Upper lobe of left lung (tissue), 6 donors: ENCODE results near the gene SETD4. TPM values are rescaled to one million over a fixed set of nuclear protein-coding genes. Genes with fewer than 3 reads are reported as not detected.

Source experiments
- ATAC-seq, 2 donors: fragments of 200-7000 bp; cut with Tn5 transposase; one replicate each; pipeline ENCODE4 v1.9.1; 2022; ENCODE audit warnings: mild to moderate bottlenecking in 2 of 2, moderate library complexity in 2 of 2; ENCODE audit not compliant: low FRiP score in 2 of 2
- DNase-seq, 2 donors: peaks; one replicate each; pipeline ENCODE4 v3.0.0-alpha.2; 2019 to 2020
- H3K27ac ChIP-seq, 4 donors: fragments of 200-600 bp; sonication (generic); one replicate each; pipeline ENCODE4 v1.5.1; 2016 to 2019
- H3K27me3 ChIP-seq, 4 donors: fragments of 200-600 bp; sonication (generic); one replicate each; pipeline ENCODE4 v1.5.1; 2017 to 2019
- H3K36me3 ChIP-seq, 4 donors: fragments of 200-600 bp; sonication (generic); one replicate each; pipeline ENCODE4 v1.5.1; 2016 to 2019
- H3K4me1 ChIP-seq, 4 donors: fragments of 200-600 bp; sonication (generic); one replicate each; pipeline ENCODE4 v1.5.1; 2018 to 2019
- H3K4me3 ChIP-seq, 4 donors: fragments of 200-600 bp; sonication (generic); one replicate each; pipeline ENCODE4 v1.5.1; 2017 to 2019; ENCODE audit warnings: mild to moderate bottlenecking in 2 of 4, moderate library complexity in 1 of 4
- H3K9me3 ChIP-seq, 4 donors: fragments of 200-600 bp; sonication (generic); one replicate each; pipeline ENCODE4 v1.5.1; 2018 to 2019
- EP300 ChIP-seq, 4 donors: sonication (generic); formaldehyde crosslinking; IDR thresholded peaks; one replicate each; pipeline ENCODE4 v1.5.1; 2017; ENCODE audit warnings: antibody characterized with exemption in 4 of 4, control low read depth in 2 of 4
- POLR2A ChIP-seq, 4 donors: fragments of 450-650 bp; IDR thresholded peaks; one replicate each; pipeline ENCODE4 v1.5.1; 2016 to 2017; ENCODE audit warnings: antibody characterized with exemption in 4 of 4, mild to moderate bottlenecking in 2 of 4
- POLR2AphosphoS5 ChIP-seq, 2 donors: sonication (generic); formaldehyde crosslinking; IDR thresholded peaks; one replicate each; pipeline ENCODE4 v1.5.1; 2017; ENCODE audit warnings: antibody characterized with exemption in 2 of 2
- WGBS, 2 donors: methylation state at CpG; one replicate each; pipeline ENCODE4 v1.1.5; 2017 to 2018; 5-methylcytosine and 5-hydroxymethylcytosine counted together
- total RNA-seq, 6 donors: library from RNA; depleted of rRNA in 4 of 6; stranded (reverse); fragments of >200 nt in 4 of 6; gene quantifications; one replicate each; pipeline versions ENCODE4 v1.1.0 to v1.2.1, GENCODE V29; 2016 to 2021
- TF ChIP-seq, protein P1 (sequence below), 6 experiments: fragments of 450-650 bp in 4 of 6; fragments of 200-600 bp in 2 of 6; sonication (generic) in 2 of 6; IDR thresholded peaks; one replicate each; pipeline ENCODE4 v1.5.1; 2016 to 2019; ENCODE audit warnings: antibody characterized with exemption in 6 of 6
- donor health status: DM: no; HTN: no; CAD: no; lungs with moderate emphysema.
- donor health status: DM: no; HTN: yes; CAD: no; lungs with severe emphysema.

The SETD4 gene
- total RNA-seq, 6 donors from 2014 or later, result 16.0 to 55.5 (median 25.1) TPM

DNA sequence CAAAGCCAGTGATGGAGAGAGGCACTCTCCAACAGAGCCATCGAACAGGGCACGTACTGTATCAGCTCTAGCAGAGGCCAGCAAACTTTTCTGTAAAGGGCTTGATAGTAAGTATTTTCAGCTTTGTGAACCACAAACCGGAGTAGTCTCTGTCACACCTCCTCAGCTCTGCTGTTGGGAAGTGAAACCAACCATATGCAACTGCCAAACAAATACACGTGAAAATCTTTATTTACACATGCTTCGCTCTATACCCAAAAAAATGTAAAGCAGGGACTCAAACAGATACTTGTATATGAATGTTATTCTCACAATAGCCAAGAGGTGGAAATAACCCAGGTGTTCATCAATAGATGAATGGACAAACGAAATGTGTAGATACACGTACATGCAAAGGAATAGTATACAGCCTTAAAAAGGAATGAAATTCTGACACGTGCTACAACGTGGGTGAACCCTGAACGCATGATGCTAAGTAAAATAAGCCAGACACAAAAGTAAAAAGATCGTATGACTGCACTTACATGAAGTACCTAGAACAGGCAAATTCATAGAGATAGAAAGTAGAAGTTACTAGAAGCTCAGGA lies 39.0 kb downstream of the SETD4 start:
- H3K9me3 ChIP-seq, result no peaks in the 10 kb centered on the region
- H3K27ac ChIP-seq, result no peak overlapping the region
- H3K36me3 ChIP-seq, result no peaks in the 10 kb centered on the region
- TF ChIP-seq, protein P1, sequence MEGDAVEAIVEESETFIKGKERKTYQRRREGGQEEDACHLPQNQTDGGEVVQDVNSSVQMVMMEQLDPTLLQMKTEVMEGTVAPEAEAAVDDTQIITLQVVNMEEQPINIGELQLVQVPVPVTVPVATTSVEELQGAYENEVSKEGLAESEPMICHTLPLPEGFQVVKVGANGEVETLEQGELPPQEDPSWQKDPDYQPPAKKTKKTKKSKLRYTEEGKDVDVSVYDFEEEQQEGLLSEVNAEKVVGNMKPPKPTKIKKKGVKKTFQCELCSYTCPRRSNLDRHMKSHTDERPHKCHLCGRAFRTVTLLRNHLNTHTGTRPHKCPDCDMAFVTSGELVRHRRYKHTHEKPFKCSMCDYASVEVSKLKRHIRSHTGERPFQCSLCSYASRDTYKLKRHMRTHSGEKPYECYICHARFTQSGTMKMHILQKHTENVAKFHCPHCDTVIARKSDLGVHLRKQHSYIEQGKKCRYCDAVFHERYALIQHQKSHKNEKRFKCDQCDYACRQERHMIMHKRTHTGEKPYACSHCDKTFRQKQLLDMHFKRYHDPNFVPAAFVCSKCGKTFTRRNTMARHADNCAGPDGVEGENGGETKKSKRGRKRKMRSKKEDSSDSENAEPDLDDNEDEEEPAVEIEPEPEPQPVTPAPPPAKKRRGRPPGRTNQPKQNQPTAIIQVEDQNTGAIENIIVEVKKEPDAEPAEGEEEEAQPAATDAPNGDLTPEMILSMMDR (IDR thresholded peaks at IDR 0.05), result no peak
- no peak for TF ChIP-seq POLR2AphosphoS5 (IDR thresholded peaks at IDR 0.05)
- TF ChIP-seq POLR2A (IDR thresholded peaks at IDR 0.05), result no peak
- ATAC-seq (no peak), DNase-seq (no peak)
- no peak overlapping the region for H3K4me3 ChIP-seq
- WGBS, 2 donors, result 93 to 95% methylated on average over 9 to 11 of the region's 11 CpGs
- H3K4me1 ChIP-seq, result peaks cover 0 to 9% (median 0%) of the 10 kb centered on the region in 4 donors
- H3K27me3 ChIP-seq, result no peaks in the 10 kb centered on the region

DNA sequence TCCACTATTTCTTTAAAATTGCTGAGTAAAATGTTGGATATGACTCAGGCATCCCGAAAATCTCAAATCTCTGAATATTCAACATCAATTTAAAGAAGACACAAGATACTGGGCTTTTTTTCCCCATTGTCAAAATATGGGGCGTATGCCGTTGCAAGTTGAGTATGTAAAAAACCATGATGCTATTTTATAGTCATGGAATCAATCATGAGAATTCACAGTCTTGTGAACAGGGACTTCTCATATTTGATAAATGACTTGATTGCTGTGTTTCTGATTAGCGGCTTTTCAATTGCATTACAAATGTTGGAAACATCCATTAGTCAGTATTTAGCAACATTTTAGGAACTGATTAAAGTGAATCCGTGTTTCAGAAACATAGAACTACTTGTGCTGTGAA lies 45.3 kb downstream of the SETD4 start:
- no peak overlapping the region for H3K4me3 ChIP-seq
- no peaks in the 10 kb centered on the region for H3K27me3 ChIP-seq
- DNase-seq (no peak), ATAC-seq (peak in 1 of 2 donors; percentile 40)
- H3K4me1 ChIP-seq, result no peaks in the 10 kb centered on the region
- TF ChIP-seq EP300 (IDR thresholded peaks at IDR 0.05) (no peak), POLR2AphosphoS5 (IDR thresholded peaks at IDR 0.05) (no peak), POLR2A (IDR thresholded peaks at IDR 0.05) (no peak)
- H3K36me3 ChIP-seq, result no peaks in the 10 kb centered on the region
- H3K27ac ChIP-seq, result no peak overlapping the region
- no peaks in the 10 kb centered on the region for H3K9me3 ChIP-seq
- WGBS, 2 donors, result 90 to 93% methylated on average over 5 of the region's 5 CpGs

- H3K9me3 ChIP-seq, result no peaks in the 10 kb centered on the region
- ATAC-seq (no peak), DNase-seq (no peak)
- H3K36me3 ChIP-seq, result no peaks in the 10 kb centered on the region
- H3K27me3 ChIP-seq, result no peaks in the 10 kb centered on the region
- no peak overlapping the region for H3K4me3 ChIP-seq
- H3K4me1 ChIP-seq, result no peaks in the 10 kb centered on the region
- H3K27ac ChIP-seq, result no peak overlapping the region
- 71 to 82% methylated on average over 2 of the region's 2 CpGs for WGBS, 2 donors
- no peak for TF ChIP-seq POLR2AphosphoS5 (IDR thresholded peaks at IDR 0.05)
- no peak for TF ChIP-seq EP300 (IDR thresholded peaks at IDR 0.05)
- no peak for TF ChIP-seq POLR2A (IDR thresholded peaks at IDR 0.05)
- TF ChIP-seq, protein P1 (IDR thresholded peaks at IDR 0.05), result no peak
Observed at GRCh38 chr21:36010801-36011200, 49.5 kb downstream of the SETD4 start.

- no peaks in the 10 kb centered on the region for H3K36me3 ChIP-seq
- TF ChIP-seq POLR2A (IDR thresholded peaks at IDR 0.05), result no peak
- TF ChIP-seq POLR2AphosphoS5 (IDR thresholded peaks at IDR 0.05), result no peak
- TF ChIP-seq EP300 (IDR thresholded peaks at IDR 0.05), result no peak
- TF ChIP-seq, protein P1 (IDR thresholded peaks at IDR 0.05), result no peak
- H3K27me3 ChIP-seq, result no peaks in the 10 kb centered on the region
- no peak for DNase-seq
- no peak for ATAC-seq
- H3K4me1 ChIP-seq, result peaks cover 0 to 4% (median 0%) of the 10 kb centered on the region in 4 donors
- no peak overlapping the region for H3K4me3 ChIP-seq
- H3K9me3 ChIP-seq, result no peaks in the 10 kb centered on the region
- H3K27ac ChIP-seq, result no peak overlapping the region
- WGBS, 2 donors, result 92 to 97% methylated on average over 1 to 2 of the region's 2 CpGs
Observed at GRCh38 chr21:36008505-36008904, 51.8 kb downstream of the SETD4 start.

- no peak overlapping the region for H3K4me3 ChIP-seq
Observed at GRCh38 chr21:36005879-36006400, 54.4 kb downstream of the SETD4 start.

More at GRCh38 chr21:36005879-36006400, 54.4 kb downstream of the SETD4 start:
- Histone ChIP-seq H3K27ac (no peak overlapping the region), H3K4me1 (peaks cover 0 to 4% (median 0%) of the 10 kb centered on the region in 4 donors), H3K9me3 (no peaks in the 10 kb centered on the region), H3K36me3 (no peaks in the 10 kb centered on the region), H3K27me3 (no peaks in the 10 kb centered on the region)
- TF ChIP-seq EP300 (IDR thresholded peaks at IDR 0.05) (no peak), POLR2A (IDR thresholded peaks at IDR 0.05) (no peak), POLR2AphosphoS5 (IDR thresholded peaks at IDR 0.05) (no peak)
- TF ChIP-seq, protein P1 (IDR thresholded peaks at IDR 0.05), result no peak
- 83 to 86% methylated on average over 5 of the region's 5 CpGs for WGBS, 2 donors
- DNase-seq (no peak), ATAC-seq (no peak)
